GM12892 (cell line): ENCODE data around the gene LCP2.

ENCODE experiments used
- POLR2A ChIP-seq: IDR thresholded peaks from 2 replicates; pipeline ENCODE4 v1.6.1; 2011; ENCODE audit warnings: low read depth, low read length, control low read depth
- POLR2AphosphoS5 ChIP-seq: IDR thresholded peaks from 2 replicates; pipeline ENCODE4 v1.6.1; 2011; ENCODE audit warnings: low read depth, low read length, control low read depth
- TAF1 ChIP-seq: IDR thresholded peaks from 2 replicates; pipeline ENCODE4 v1.6.1; 2011; ENCODE audit warnings: low read depth, mild to moderate bottlenecking, control low read depth, low read length, borderline replicate concordance

DNA sequence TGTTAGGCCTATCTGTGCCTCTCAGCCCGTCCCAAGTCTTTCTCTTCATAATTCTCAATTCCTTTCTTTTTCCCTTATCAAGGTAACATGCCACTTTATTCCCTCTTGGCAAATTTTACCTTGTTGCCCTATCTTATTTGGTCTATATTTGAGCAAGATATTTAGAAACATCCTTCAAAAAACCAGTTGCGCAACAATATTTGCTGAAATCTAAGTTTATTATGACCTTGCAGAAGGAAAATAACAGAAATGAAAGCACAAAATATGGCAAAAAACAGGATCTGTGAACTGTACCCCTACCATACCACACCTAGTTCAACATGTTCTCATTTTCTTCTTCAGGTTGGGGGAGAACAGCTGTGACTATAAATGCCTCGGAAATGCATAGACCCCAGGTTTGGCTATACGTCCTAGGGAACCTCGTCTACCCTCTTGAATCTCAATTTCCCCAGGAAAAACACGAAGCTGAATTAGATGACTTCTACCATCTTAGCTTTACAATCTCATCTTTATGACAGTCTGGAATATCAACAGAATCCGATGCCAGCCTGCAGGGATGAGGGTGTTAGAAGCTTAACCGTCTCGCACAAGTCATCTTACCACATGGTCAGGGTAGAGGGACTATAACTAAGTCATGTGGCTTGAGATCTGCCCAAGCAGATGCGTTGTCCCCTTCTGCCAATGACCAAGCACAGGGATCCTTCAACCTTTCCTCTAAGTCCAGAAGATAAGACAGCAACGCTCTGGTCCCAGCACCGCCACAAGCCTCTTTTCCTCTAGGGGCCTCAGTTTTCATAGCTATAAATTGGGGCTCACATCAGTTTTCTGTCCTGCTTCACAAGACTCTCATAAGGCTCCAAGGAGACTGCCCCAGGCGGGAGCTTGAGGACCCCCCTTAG, 1.3 kb downstream of the LCP2 start:
- TF ChIP-seq POLR2A (no peak), POLR2AphosphoS5 (no peak), TAF1 (no peak)
